Neural cell (in vitro differentiated cells): ENCODE data around the gene SPOCK3. TPM values are rescaled to one million over a fixed set of nuclear protein-coding genes. Genes with fewer than 3 reads are reported as not detected.

ENCODE experiments used
- H2AFZ ChIP-seq: fragments of 200-600, 300-800 bp; sonication (generic), shearing (Covaris generic); 2 replicates; pipeline ENCODE4 v1.6.0; 2014; ENCODE audit warnings: low read depth, mild to moderate bottlenecking, antibody characterized with exemption, low read length, moderate library complexity
- H3F3A ChIP-seq: fragments of 200-600 bp; shearing (Covaris generic); 2 replicates; pipeline ENCODE4 v1.6.1; 2016; ENCODE audit warnings: mild to moderate bottlenecking, moderate library complexity, mixed read lengths, antibody characterized with exemption, low read length; ENCODE audit not compliant: insufficient read depth, poor library complexity, severe bottlenecking
- H3K27ac ChIP-seq: fragments of 200-600, 300-800 bp; sonication (generic), shearing (Covaris generic); 2 replicates; pipeline ENCODE4 v1.5.1; 2014; ENCODE audit warnings: mild to moderate bottlenecking, low read length, moderate library complexity
- H3K27me3 ChIP-seq: fragments of 300-800, 200-600 bp; sonication (generic), shearing (Covaris generic); 2 replicates; pipeline ENCODE4 v1.6.0; 2014; ENCODE audit warnings: mild to moderate bottlenecking, low read depth, low read length, moderate library complexity; ENCODE audit not compliant: insufficient read depth
- H3K36me3 ChIP-seq: fragments of 300-800, 200-600 bp; sonication (generic), shearing (Covaris generic); 2 replicates; pipeline ENCODE4 v1.5.1; 2014; ENCODE audit warnings: mild to moderate bottlenecking, antibody characterized with exemption, low read length, moderate library complexity; ENCODE audit not compliant: insufficient read depth
- H3K4me2 ChIP-seq: fragments of 300-800, 200-600 bp; sonication (generic), shearing (Covaris generic); 2 replicates; pipeline ENCODE4 v1.6.0; 2014; ENCODE audit warnings: mild to moderate bottlenecking, low read length
- H3K4me3 ChIP-seq: fragments of 300-800, 200-600 bp; sonication (generic), shearing (Covaris generic); 2 replicates; pipeline ENCODE4 v1.5.1; 2014; ENCODE audit warnings: mild to moderate bottlenecking, low read length, moderate library complexity
- H3K79me2 ChIP-seq: fragments of 200-600 bp; shearing (Covaris generic); replicated peaks from 2 replicates; pipeline ENCODE4 v1.6.0; 2014; ENCODE audit warnings: mild to moderate bottlenecking, low read length, moderate library complexity; ENCODE audit not compliant: insufficient read depth
- H3K9ac ChIP-seq: fragments of 300-800, 200-600 bp; sonication (generic), shearing (Covaris generic); 2 replicates; pipeline ENCODE4 v1.6.1; 2016; ENCODE audit warnings: mild to moderate bottlenecking, low read length, mixed read lengths
- H3K9me2 ChIP-seq: fragments of 200-600 bp; shearing (Covaris generic); 2 replicates; pipeline ENCODE4 v1.6.1; 2016; ENCODE audit warnings: mild to moderate bottlenecking, low read length, mixed read lengths; ENCODE audit not compliant: insufficient read depth
- H3K9me3 ChIP-seq: fragments of 200-600, 300-800 bp; sonication (generic), shearing (Covaris generic); 2 replicates; pipeline ENCODE4 v1.6.1; 2016; ENCODE audit warnings: mild to moderate bottlenecking, mixed run types, low read length, moderate library complexity, mixed read lengths
- H4K20me1 ChIP-seq: fragments of 200-600 bp; shearing (Covaris generic); 2 replicates; pipeline ENCODE4 v1.6.1; 2016; ENCODE audit warnings: mild to moderate bottlenecking, mixed run types; ENCODE audit not compliant: insufficient read depth
- EP300 ChIP-seq: fragments of 450-650 bp; conservative IDR thresholded peaks from 2 replicates; pipeline ENCODE4 v1.6.1; 2014; ENCODE audit warnings: antibody characterized with exemption, mild to moderate bottlenecking, moderate library complexity; ENCODE audit not compliant: poor library complexity, severe bottlenecking
- EZH2 ChIP-seq: fragments of 200-600, 300-800 bp; shearing (Covaris generic), sonication (generic); IDR thresholded peaks from 2 replicates; pipeline ENCODE4 v1.6.1; 2014; ENCODE audit warnings: antibody characterized with exemption, low read length, borderline replicate concordance, mild to moderate bottlenecking; ENCODE audit not compliant: insufficient read depth, poor library complexity, severe bottlenecking
- MXI1 ChIP-seq: fragments of 450-650 bp; conservative IDR thresholded peaks from 2 replicates; pipeline ENCODE4 v1.6.1; 2014; ENCODE audit warnings: antibody characterized with exemption, mild to moderate bottlenecking; ENCODE audit not compliant: poor library complexity, severe bottlenecking
- POLR2AphosphoS5 ChIP-seq: IDR thresholded peaks from 2 replicates; pipeline ENCODE4 v1.6.1; 2012
- RAD21 ChIP-seq: fragments of 450-650 bp; conservative IDR thresholded peaks from 2 replicates; pipeline ENCODE4 v1.6.1; 2014; ENCODE audit warnings: antibody characterized with exemption, mild to moderate bottlenecking, moderate library complexity
- SMC3 ChIP-seq: fragments of 450-650 bp; conservative IDR thresholded peaks from 2 replicates; pipeline ENCODE4 v1.6.1; 2014; ENCODE audit warnings: antibody characterized with exemption, mild to moderate bottlenecking, moderate library complexity; ENCODE audit not compliant: poor library complexity
- TAF1 ChIP-seq: IDR thresholded peaks from 2 replicates; pipeline ENCODE4 v1.6.1; 2012; ENCODE audit warnings: low read depth
- polyA plus RNA-seq: library from polyadenylated mRNA; depleted of rRNA; stranded (reverse); fragments of >200 nt; gene quantifications from 2 replicates; pipeline ENCODE4 v1.2.3, GENCODE V29; 2014
- small RNA-seq, 3 experiments: library from RNA; depleted of rRNA; stranded (forward); fragments of <200 nt; gene quantifications; one replicate each; pipeline ENCODE3, GENCODE V24; 2012
- TF ChIP-seq, protein P1 (sequence below): IDR thresholded peaks from 2 replicates; pipeline ENCODE4 v1.6.1; 2012; ENCODE audit warnings: borderline replicate concordance
- TF ChIP-seq, protein P2 (sequence below): fragments of 450-650 bp; IDR thresholded peaks from 2 replicates; pipeline ENCODE4 v1.5.1; 2014; ENCODE audit warnings: antibody characterized with exemption, mild to moderate bottlenecking, moderate library complexity; ENCODE audit not compliant: poor library complexity, severe bottlenecking

The SPOCK3 gene
- polyA plus RNA-seq, 1 donor from 2014 or later: 7.9 TPM

DNA sequence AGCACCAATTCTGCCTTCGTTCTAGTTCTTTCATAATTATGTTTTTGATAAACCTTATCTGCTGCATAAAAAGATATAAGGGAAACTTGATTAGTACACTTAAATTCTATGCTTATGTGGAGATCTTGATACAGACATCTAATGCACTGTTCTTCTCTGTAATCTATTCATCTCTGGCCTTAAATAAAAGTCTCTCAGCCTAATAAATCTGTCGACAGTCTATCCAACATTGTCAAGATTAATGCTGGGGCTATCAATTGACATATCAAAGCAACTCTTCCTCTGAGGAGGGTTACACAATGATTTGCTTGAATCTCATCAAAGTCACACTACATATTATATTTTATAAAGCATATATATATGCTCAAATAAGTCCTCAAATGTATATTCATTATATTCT lies 545.5 kb downstream of the SPOCK3 start:
- no peak overlapping the region for H3K4me3 ChIP-seq
- H3K27me3 ChIP-seq: no peaks in the 10 kb centered on the region
- H3K4me2 ChIP-seq: no peak overlapping the region
- no peaks in the 10 kb centered on the region for H3K9me2 ChIP-seq
- no peak overlapping the region for H3K9ac ChIP-seq
- no peaks in the 10 kb centered on the region for H3K9me3 ChIP-seq
- no peak overlapping the region for H2AFZ ChIP-seq
- TF ChIP-seq SMC3 (no peak), POLR2AphosphoS5 (no peak)
- TF ChIP-seq, protein P1, sequence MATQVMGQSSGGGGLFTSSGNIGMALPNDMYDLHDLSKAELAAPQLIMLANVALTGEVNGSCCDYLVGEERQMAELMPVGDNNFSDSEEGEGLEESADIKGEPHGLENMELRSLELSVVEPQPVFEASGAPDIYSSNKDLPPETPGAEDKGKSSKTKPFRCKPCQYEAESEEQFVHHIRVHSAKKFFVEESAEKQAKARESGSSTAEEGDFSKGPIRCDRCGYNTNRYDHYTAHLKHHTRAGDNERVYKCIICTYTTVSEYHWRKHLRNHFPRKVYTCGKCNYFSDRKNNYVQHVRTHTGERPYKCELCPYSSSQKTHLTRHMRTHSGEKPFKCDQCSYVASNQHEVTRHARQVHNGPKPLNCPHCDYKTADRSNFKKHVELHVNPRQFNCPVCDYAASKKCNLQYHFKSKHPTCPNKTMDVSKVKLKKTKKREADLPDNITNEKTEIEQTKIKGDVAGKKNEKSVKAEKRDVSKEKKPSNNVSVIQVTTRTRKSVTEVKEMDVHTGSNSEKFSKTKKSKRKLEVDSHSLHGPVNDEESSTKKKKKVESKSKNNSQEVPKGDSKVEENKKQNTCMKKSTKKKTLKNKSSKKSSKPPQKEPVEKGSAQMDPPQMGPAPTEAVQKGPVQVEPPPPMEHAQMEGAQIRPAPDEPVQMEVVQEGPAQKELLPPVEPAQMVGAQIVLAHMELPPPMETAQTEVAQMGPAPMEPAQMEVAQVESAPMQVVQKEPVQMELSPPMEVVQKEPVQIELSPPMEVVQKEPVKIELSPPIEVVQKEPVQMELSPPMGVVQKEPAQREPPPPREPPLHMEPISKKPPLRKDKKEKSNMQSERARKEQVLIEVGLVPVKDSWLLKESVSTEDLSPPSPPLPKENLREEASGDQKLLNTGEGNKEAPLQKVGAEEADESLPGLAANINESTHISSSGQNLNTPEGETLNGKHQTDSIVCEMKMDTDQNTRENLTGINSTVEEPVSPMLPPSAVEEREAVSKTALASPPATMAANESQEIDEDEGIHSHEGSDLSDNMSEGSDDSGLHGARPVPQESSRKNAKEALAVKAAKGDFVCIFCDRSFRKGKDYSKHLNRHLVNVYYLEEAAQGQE: no peak
- H3F3A ChIP-seq: no peaks in the 10 kb centered on the region
- H3K79me2 ChIP-seq: no peaks in the 10 kb centered on the region
- H4K20me1 ChIP-seq: no peaks in the 10 kb centered on the region
- no peak overlapping the region for H3K27ac ChIP-seq
- no peaks in the 10 kb centered on the region for H3K36me3 ChIP-seq

DNA sequence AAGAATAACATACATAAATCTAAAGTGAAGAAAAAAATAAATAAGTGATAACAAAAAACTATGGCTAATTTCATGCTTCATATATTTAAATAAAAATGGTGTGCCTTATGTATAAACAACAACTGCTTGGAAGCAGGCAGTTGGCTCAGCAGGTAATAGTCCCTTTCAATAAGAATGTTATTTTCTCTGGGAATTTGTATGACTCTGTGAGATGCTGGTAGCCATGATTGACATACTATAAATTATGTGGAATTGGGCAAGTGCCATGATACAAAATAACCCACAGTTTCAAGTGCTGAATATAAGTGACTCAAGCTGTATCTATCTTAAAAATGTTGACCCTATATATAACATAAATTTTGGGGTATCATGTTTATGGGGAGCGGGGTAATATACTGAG lies 546.5 kb downstream of the SPOCK3 start:
- H3K27me3 ChIP-seq: no peaks in the 10 kb centered on the region
- no peak for TF ChIP-seq TAF1
- TF ChIP-seq, protein P1: no peak
- TF ChIP-seq MXI1: no peak
- peak; percentile 64 for TF ChIP-seq POLR2AphosphoS5
- no peak for TF ChIP-seq EP300
- no peak for TF ChIP-seq SMC3
- no peak for TF ChIP-seq EZH2
- TF ChIP-seq, protein P2, sequence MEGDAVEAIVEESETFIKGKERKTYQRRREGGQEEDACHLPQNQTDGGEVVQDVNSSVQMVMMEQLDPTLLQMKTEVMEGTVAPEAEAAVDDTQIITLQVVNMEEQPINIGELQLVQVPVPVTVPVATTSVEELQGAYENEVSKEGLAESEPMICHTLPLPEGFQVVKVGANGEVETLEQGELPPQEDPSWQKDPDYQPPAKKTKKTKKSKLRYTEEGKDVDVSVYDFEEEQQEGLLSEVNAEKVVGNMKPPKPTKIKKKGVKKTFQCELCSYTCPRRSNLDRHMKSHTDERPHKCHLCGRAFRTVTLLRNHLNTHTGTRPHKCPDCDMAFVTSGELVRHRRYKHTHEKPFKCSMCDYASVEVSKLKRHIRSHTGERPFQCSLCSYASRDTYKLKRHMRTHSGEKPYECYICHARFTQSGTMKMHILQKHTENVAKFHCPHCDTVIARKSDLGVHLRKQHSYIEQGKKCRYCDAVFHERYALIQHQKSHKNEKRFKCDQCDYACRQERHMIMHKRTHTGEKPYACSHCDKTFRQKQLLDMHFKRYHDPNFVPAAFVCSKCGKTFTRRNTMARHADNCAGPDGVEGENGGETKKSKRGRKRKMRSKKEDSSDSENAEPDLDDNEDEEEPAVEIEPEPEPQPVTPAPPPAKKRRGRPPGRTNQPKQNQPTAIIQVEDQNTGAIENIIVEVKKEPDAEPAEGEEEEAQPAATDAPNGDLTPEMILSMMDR: no peak
- TF ChIP-seq RAD21: no peak
- H3K9me3 ChIP-seq: no peaks in the 10 kb centered on the region
- H3F3A ChIP-seq: no peaks in the 10 kb centered on the region
- no peaks in the 10 kb centered on the region for H4K20me1 ChIP-seq
- H3K4me3 ChIP-seq: no peak overlapping the region
- no peaks in the 10 kb centered on the region for H3K36me3 ChIP-seq
- H3K9ac ChIP-seq: no peak overlapping the region
- H3K27ac ChIP-seq: no peak overlapping the region
- no peaks in the 10 kb centered on the region for H3K9me2 ChIP-seq
- no peak overlapping the region for H3K4me2 ChIP-seq
- no peaks in the 10 kb centered on the region for H3K79me2 ChIP-seq
- H2AFZ ChIP-seq: no peak overlapping the region

Small RNAs within 50 kb of the gene (small RNA-seq; reads per million reads assigned to genes)
- 0.24 to 0.30 (median 0.26) reads per million in 3 experiments for gene RNA5SP171
